GM18873 (cell line): ENCODE results near the gene MAP3K1.
A peak's percentile ranks its signal among the peaks of the same experiment; 100 is the strongest.

Experiments used
- ATAC-seq: cut with Tn5 transposase; IDR thresholded peaks from one replicate; pipeline ENCODE4 v1.9.1; 2021; ENCODE audit warnings: mild to moderate bottlenecking, moderate library complexity, moderate number of reproducible peaks; ENCODE audit not compliant: unreplicated experiment, low FRiP score

Gene MAP3K1

DNA sequence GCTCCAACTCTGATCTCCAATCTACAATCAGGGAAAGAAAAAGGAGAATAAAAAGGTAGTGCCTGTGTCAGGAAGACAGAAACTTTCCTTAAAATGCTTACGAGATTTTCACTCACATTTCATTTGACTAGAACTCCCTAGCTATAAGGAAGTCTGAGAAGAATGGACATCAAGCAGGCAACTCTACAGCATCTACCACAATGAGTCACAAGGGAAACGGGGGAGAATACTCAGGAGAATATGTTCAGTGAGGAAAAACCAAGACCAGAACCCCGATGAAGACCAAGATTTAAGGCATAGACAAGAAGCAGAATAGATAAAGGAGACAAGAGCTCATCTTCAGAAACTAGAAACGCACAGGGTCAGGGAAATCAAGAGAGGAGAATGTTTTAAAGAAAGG lies 85.0 kb downstream of the MAP3K1 start:
- no peak for ATAC-seq

DNA sequence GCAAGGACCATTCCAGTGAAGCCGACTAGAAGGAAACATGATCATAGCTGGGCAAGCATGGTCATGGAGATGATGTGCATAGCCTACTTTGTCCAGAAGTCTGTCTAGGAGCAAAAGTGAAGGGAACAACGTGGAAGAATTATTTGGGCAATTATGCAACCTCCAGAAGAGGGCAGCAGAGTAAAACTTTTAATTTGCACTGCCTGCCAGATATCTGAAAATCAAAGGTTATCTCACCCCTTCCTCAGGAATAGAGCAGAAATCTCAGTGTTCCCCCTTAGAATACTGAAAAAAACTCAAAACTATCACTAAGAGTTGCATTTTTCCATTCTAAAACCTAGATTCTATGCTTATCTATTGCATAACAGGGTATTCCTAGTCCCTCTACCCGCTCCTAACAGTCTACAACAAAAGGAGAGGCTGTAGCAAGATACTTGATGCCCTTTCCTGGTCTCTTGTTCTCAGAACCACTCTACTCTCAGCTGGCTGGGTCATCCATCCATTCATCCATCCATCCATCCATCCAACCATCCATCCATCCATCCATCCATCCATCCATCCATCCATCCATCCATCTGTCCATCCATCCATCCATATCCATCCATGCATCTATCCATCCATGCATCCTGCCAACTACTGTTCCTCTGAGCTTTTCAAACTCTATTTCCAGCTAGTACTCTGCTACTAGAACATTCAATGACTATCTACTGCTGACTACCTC lies 85.7 kb downstream of the MAP3K1 start:
- ATAC-seq: no peak

DNA sequence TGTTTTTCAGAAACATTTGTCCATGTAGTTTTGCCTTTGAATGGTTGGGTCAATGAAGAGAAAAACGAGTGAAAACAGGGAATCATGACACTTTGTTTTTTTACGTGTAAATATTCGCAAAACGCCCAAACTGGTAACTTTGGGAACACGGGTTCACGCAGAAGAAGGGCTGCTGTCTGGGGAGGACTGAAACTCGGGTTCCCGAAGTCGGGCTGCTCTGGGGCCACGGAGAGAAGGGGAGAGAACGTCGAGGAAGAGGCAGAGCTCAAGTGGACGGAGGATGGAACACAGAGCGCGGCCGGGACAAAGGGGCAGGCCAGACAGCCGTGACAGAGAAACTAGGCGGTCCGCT lies 93.6 kb downstream of the MAP3K1 start:
- ATAC-seq: no peak

DNA sequence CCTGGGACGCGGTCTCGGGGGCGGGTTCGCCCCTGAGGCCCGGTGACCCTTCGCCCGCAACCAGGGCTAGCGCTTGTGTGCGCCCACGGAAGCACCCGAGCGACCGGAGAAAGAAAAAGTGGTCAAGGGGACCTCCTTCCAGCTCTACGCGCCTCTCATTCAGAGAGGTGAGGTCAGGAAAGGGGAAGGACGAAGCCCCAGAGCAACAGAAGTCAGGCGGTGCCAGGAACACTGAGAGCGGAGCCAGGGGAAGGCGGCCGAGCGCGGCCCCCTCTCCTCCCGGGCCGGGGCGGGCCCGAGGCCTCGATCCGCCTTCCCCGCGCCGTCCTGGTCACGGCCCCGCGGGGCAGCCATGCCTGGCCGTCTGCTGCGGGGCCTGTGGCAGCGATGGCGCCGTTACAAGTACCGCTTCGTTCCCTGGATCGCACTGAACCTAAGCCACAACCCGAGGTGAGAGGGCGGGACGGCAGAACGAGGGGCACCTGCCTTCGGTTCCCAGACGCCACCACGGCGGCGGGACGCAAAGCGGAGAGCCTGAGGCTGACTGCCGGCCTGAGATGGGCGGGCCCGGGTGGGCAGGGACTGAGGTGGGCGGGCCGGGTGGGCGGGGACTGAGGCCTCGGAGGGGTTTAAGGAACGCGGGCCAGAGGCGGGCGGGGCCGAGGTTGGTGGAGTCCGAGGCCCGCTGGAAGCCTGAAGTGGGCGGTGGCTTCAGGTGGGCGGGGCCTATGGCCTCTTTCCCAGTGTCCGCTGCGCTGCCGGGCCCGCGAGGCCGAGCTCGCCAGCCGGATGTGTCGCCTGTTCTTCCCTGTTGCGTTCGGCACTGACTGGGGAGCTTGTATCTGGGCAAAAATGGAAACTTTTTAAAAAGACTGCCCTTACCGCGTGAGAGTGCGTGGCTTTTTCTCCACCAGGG lies 94.2 kb downstream of the MAP3K1 start, which contains the start of gene SETD9:
TSS of gene SETD9 (plus strand) at position 303 of the 916 bp plus-strand sequence. CDS start at position 353, 50 bp downstream.
- ATAC-seq: peak; percentile 82

DNA sequence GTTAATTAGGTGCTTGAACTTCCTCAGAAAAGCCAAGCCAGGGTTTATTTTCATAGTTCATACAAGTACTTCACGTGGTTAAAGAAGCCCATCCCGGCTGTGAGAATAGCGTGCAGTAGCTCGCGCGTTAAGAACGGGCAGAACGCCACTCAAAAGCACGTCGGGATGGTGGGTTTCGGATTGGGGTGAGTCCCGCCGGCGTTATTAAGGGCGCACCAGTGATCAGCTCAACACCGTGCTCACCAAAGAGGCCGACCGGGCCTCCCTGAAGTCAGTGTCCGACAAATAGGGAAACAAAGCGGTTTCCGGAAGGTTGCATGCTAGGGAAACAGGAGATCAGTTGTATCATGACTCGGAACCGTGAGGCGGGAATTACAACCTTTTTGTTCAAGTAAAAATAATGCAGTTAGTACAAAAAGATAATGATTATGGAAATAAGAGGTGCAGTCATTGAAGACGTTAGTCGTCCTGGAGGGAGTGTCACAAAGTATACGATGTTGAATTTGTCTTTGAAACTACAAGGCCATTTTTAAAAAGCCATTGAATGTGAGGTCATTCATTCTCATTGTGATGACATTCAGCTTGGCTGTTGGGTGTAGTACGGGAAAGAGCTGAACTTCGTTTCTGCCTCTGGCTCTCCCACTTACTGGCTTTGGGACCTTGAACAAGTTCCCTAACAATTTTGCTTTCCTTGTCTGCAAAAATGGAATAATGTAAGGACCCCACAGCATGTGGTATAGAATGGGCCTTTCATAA lies 95.0 kb downstream of the MAP3K1 start:
- peak; percentile 13 for ATAC-seq

DNA sequence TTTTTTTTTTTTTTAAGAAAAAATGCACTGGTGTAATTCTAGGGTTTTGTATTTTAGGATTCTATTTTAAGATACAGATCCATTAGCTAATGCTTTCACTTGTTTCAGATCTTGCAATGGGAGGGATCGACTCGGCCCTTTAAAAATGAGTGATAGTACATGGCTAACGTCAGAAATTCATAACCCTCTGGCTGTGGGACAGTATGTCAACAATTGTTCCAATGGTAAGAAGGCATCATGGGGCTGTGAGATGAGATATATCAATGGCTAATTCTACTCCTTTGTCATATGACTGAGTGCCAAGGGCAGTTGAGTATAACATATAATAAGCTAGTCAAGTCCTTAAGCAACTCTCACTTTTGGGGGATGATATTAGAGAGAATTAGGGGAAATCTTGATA lies 98.4 kb downstream of the MAP3K1 start:
- no peak for ATAC-seq

DNA sequence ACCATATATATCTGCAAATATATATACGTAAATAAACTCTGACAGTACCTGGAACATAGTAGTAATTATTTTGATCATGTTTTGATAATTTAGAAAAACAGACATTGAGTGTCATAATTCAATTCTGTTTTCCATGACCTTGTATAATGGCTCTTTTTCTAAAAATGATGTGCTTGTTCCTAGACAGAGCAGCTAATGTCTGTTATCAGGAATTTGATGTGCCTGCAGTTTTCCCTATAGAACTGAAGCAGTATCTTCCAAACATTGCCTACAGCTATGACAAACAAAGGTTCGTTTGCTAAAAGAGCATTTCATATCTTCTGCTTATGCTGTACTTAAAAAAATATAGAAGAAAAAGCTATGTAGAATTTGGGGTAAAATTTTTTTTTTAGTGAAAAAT lies 99.3 kb downstream of the MAP3K1 start:
- no peak for ATAC-seq

DNA sequence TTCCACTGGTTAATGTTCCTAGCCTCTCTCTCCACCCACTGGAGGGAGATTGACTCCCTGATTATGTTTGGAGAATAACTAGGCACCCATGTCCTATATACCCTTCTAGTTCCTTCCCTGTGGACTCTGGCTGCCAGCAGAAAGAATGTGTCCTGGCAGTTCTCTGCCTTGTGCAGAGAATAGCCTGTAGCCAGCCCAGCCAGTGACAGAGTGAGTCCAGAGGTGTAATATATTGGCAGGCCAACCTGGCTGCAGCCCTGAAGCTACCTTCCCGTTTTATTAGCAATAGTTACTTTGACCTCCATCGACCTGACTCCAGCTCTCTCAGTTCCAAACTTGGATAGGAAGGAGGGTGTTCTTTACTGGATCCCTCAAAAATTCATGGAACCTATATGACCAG lies 102.2 kb downstream of the MAP3K1 start:
- ATAC-seq: no peak

DNA sequence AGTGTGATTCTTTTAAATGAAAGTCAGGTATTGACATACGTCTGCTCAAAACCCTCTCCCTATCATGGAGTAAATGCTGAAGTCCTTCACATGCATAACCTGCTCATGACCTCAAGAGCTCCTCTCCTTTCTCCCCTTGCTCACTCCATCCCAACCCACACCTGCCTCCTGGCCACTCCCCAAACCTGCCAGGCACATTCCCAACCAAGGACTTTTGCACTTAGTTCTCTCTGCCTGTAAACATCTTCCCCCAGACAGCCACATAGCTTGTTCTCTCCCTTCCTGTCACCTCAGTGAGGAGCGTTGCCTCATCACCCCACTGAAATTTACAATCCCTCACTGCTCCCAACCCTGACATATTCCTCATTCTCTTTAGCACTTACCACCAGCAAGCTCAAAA lies 102.7 kb downstream of the MAP3K1 start:
- no peak for ATAC-seq

DNA sequence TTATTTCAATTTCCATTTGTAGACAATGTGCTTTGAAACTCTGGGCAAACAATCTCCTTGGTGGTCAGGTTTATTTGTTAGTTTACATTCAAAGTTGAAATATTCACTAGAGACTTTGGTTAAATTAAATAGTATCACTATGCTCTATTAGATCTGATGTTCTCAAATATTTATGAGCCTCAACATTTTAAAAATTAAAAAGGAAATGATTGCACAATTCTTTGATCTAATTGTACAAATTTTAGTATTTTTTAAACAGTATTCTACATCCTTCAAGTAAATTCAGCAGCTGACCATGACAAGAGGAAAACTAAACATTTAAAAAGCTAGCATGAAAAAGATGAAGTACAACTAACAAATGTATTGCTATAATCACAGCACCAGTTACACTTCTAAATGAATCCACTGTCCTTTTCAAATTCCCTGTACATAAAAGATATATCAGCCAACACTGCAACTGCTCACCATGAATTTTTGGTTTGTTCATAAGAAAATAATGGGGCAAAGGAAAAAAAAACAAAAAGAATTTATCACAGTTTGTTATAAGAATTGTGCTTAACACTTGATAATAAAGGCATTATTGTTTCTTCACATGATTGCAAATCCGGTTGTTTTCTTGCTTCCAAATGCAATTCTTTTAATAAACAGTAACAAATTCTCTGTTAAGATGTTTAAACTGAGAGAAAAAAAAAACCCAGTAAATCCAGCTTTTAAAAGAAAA lies 104.8 kb downstream of the MAP3K1 start:
- ATAC-seq: no peak

DNA sequence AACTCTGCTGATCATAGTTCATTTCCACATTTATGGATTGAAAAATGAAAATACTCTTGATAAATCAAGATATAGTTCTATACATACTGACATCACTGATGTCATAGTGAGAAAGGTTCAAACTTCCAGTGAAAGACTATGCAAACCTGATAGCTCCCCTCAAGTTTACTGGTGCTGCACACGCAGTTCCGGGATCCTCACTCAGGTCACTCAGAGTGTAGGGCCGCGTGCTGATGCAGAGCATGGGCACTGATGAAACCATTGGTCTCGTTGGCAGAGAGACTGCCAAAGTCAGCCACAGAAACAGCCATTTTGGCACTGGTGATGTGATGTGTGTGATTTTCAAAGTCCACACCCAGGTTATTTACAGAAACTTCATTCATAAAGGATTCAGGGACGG lies 107.6 kb downstream of the MAP3K1 start:
- no peak for ATAC-seq

DNA sequence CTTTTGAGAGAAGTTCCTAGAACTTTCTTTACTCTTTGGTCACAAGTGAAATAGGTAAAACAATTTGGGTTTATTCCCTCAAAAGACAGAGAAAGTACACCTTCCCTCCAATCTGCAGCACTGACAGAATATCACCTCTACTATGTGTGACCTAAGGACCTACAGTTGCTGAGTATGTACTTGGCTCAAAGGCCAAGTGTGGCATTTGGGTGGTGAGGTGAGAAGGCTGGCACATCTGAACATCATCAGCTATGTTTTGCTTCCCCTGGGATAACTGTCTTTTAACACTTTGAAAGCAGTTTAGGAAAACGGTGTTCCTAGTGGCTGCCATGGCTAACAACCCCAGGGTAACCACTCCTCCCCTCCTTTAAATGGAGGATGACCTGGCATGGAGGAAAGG lies 119.0 kb downstream of the MAP3K1 start:
- no peak for ATAC-seq

DNA sequence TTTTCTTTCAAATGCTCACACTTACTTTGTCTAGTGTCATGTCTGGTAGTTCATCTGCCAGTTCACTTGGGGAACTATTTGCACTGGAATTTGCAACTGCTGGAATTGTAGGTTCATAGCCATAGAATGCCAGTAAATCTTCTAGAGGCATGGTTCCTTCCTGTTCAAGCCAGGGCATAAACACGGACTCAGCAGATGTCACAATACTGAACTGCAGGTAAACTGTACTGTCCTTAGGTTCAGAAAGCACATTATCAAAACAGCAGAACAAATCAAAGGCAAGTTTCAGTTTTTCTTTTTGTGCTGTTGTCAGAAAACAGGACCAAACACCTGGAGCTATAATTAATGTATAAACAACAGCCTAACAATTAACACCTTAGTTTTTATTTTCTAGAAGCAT lies 123.5 kb downstream of the MAP3K1 start:
- no peak for ATAC-seq

DNA sequence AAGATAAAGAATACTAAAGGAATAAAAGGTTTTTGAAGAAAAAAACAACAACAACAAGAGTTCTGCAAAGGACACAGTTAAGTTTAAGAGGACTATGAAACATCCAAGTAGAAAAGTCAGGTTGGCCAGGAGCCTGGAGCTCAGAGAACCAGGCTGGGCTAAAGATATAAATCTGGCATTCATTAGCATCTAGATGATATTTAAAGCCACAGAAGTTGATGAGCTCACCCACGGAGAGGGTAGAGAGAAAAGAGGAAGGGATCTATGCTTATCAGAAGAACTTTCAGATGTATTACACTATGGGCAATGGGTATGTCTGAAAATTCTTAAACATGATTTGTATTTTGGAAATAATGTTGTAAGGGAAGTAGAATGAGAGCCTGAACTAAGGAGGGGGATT lies 126.6 kb downstream of the MAP3K1 start:
- no peak for ATAC-seq
